ENCODE results near the gene XYLT1.

XYLT1 gene

DNA sequence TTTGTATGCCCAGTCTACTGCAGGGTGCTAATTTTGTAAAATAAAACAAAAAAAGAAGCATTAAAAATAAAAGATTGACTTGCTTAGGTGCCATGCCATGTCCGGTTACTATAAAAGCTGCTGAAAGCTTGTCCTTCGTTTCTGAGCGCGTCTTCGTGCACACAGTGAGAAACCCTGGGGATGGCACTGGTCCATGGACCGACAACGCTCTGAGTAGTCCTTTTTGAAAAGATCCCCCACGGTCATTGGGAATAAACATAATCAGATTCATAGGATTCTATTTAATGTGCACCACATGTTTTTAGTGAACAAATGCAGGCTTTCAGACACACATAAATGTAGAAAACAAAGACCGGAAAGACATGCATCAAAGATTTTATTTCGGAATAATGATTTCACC, 146.3 kb downstream of the XYLT1 start:
- no peak overlapping the region for H2AFZ ChIP-seq (ENCODE audit: low read depth)
- peaks cover 14% of the 10 kb centered on the region for H3K4me1 ChIP-seq (ENCODE audit: low read depth, poor library complexity, severe bottlenecking)
- H3K27ac ChIP-seq, result no peak overlapping the region
- no peaks in the 10 kb centered on the region for H3K27me3 ChIP-seq (ENCODE audit: insufficient read depth, low read depth)
- no peak overlapping the region for H3K9ac ChIP-seq
- H3K4me2 ChIP-seq, result no peak overlapping the region
- no peak overlapping the region for H3K4me3 ChIP-seq (IDR thresholded peaks at IDR 0.05; ENCODE audit: insufficient read depth, low read depth, low read length)
- no peaks in the 10 kb centered on the region for H3K36me3 ChIP-seq (ENCODE audit: insufficient read depth)
- no peaks in the 10 kb centered on the region for H4K20me1 ChIP-seq (ENCODE audit: insufficient read depth)
- no peaks in the 10 kb centered on the region for H3K79me2 ChIP-seq (ENCODE audit: insufficient read depth, low read depth)
- TF ChIP-seq, protein P1, sequence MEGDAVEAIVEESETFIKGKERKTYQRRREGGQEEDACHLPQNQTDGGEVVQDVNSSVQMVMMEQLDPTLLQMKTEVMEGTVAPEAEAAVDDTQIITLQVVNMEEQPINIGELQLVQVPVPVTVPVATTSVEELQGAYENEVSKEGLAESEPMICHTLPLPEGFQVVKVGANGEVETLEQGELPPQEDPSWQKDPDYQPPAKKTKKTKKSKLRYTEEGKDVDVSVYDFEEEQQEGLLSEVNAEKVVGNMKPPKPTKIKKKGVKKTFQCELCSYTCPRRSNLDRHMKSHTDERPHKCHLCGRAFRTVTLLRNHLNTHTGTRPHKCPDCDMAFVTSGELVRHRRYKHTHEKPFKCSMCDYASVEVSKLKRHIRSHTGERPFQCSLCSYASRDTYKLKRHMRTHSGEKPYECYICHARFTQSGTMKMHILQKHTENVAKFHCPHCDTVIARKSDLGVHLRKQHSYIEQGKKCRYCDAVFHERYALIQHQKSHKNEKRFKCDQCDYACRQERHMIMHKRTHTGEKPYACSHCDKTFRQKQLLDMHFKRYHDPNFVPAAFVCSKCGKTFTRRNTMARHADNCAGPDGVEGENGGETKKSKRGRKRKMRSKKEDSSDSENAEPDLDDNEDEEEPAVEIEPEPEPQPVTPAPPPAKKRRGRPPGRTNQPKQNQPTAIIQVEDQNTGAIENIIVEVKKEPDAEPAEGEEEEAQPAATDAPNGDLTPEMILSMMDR (conservative IDR thresholded peaks at IDR 0.05; ENCODE audit: low read depth, low read length), result no peak

DNA sequence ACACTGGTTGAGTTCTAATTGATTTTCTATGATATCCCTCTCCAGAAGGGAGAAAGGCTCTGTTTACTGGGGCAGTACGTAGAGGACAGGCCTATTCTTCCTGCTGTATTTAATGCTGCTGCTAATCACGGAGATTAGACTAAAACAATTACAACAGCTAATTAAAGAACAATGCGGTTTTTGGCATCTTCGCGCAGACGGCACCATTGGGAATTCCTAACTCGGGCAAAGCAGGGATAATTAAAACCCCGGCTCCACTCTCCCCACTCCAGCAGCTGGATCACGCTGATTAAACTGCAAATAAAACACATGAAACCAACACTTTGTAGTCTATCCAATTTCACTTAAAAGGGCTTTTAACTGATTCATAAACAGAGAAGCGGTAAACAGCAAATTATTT, 147.6 kb downstream of the XYLT1 start:
- Histone ChIP-seq H3K27ac (no peak overlapping the region), H3K9ac (no peak overlapping the region), H2AFZ (ENCODE audit: low read depth) (no peak overlapping the region), H3K27me3 (ENCODE audit: insufficient read depth, low read depth) (no peaks in the 10 kb centered on the region), H3K79me2 (ENCODE audit: insufficient read depth, low read depth) (no peaks in the 10 kb centered on the region), H3K4me3 (IDR thresholded peaks at IDR 0.05; ENCODE audit: insufficient read depth, low read depth, low read length) (no peak overlapping the region), H3K4me1 (ENCODE audit: low read depth, poor library complexity, severe bottlenecking) (peaks cover 10% of the 10 kb centered on the region), H3K36me3 (ENCODE audit: insufficient read depth) (no peaks in the 10 kb centered on the region), H3K4me2 (no peak overlapping the region), H4K20me1 (ENCODE audit: insufficient read depth) (no peaks in the 10 kb centered on the region)
- TF ChIP-seq, protein P1 (conservative IDR thresholded peaks at IDR 0.05; ENCODE audit: low read depth, low read length), result no peak

DNA sequence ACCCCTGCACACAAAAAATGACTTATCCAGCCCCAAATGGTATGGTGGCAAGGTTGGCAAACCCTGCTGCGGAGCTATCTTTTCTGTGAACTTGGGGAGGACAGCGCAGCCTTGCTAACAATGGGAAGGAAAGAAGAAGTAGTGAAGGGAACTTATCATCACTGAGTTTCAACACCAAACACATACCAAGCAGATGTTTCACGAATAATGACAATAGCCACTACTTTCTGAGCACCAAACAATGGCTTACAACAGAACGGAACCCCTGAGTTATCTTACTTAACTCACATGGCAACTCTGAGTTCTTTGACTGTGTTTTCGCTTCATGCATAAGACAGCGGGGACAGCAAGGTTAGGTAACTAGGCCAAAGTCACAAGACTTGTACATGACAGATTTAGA, 148.9 kb downstream of the XYLT1 start:
- Histone ChIP-seq H3K27me3 (ENCODE audit: insufficient read depth, low read depth) (no peaks in the 10 kb centered on the region), H3K4me2 (no peak overlapping the region), H4K20me1 (ENCODE audit: insufficient read depth) (no peaks in the 10 kb centered on the region), H3K79me2 (ENCODE audit: insufficient read depth, low read depth) (no peaks in the 10 kb centered on the region), H3K36me3 (ENCODE audit: insufficient read depth) (no peaks in the 10 kb centered on the region), H3K4me1 (ENCODE audit: low read depth, poor library complexity, severe bottlenecking) (peaks cover 4% of the 10 kb centered on the region), H3K4me3 (IDR thresholded peaks at IDR 0.05; ENCODE audit: insufficient read depth, low read depth, low read length) (no peak overlapping the region), H3K9ac (no peak overlapping the region), H3K27ac (no peak overlapping the region), H2AFZ (ENCODE audit: low read depth) (no peak overlapping the region)
- TF ChIP-seq, protein P1 (conservative IDR thresholded peaks at IDR 0.05; ENCODE audit: low read depth, low read length), result no peak

DNA sequence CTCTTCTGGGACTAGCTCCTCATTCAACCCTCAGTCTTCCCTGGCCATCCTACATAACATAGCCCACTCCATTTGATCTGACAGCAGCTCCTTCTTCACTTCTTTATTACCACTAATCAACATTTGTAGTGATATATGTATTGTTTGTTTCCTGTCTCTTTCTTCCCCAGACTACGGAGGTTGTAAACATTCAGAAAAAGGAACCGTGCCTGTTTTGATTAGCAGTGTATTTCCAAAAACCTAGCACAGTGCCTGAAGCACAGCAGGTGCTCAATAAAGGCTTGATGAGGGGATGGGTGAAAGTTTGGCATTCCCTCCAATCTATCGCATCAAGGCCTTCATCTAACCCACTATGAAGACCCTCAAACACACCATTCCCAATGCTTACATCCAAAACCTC, 150.8 kb downstream of the XYLT1 start:
- Histone ChIP-seq H3K9ac (no peak overlapping the region), H3K4me3 (IDR thresholded peaks at IDR 0.05; ENCODE audit: insufficient read depth, low read depth, low read length) (no peak overlapping the region), H3K4me1 (ENCODE audit: low read depth, poor library complexity, severe bottlenecking) (peaks cover 4% of the 10 kb centered on the region), H3K27me3 (ENCODE audit: insufficient read depth, low read depth) (no peaks in the 10 kb centered on the region), H4K20me1 (ENCODE audit: insufficient read depth) (no peaks in the 10 kb centered on the region), H3K79me2 (ENCODE audit: insufficient read depth, low read depth) (no peaks in the 10 kb centered on the region), H2AFZ (ENCODE audit: low read depth) (no peak overlapping the region), H3K4me2 (no peak overlapping the region), H3K36me3 (ENCODE audit: insufficient read depth) (no peaks in the 10 kb centered on the region), H3K27ac (no peak overlapping the region)
- TF ChIP-seq, protein P1 (conservative IDR thresholded peaks at IDR 0.05; ENCODE audit: low read depth, low read length), result no peak
